BJ (cell line): ENCODE measurements around the gene GATA1. TPM values are rescaled to one million over a fixed set of nuclear protein-coding genes. Genes with fewer than 3 reads are reported as not detected.

Experiments used
- CTCF ChIA-PET: fragments of 350-600 bp; formaldehyde crosslinking; extraction: SDS; loops from one replicate; lab custom pipeline; 2021; ENCODE audit warnings: antibody characterized with exemption, inconsistent platforms; lab: Yijun Ruan, JAX
- POLR2A ChIA-PET: fragments of 300-600 bp; sonication (Branson Sonifier 250); formaldehyde crosslinking; extraction: SDS; loops from one replicate; lab custom pipeline; 2021; ENCODE audit warnings: antibody characterized with exemption; lab: Charles Lee
- DNase-seq: peaks from one replicate; pipeline ENCODE4 v3.0.0-alpha.2; 2011; ENCODE audit warnings: low read depth
- H3K27me3 ChIP-seq: 2 replicates; pipeline ENCODE4 v1.6.0; 2011; ENCODE audit warnings: low read length; ENCODE audit not compliant: control insufficient read depth, insufficient read depth
- H3K36me3 ChIP-seq: 2 replicates; pipeline ENCODE4 v1.5.1; 2011; ENCODE audit warnings: low read length; ENCODE audit not compliant: control insufficient read depth, insufficient read depth
- H3K4me3 ChIP-seq: 2 replicates; pipeline ENCODE4 v1.5.1; 2011; ENCODE audit warnings: low read depth, mild to moderate bottlenecking, control low read depth, low read length
- polyA plus RNA-seq: library from polyadenylated mRNA; depleted of rRNA; stranded (reverse); fragments of >200 nt; gene quantifications from 2 replicates; pipeline ENCODE4 v1.2.3, GENCODE V29; 2011
- TF ChIP-seq, protein P1 (sequence below): IDR thresholded peaks from 2 replicates; pipeline ENCODE4 v1.5.1; 2011; ENCODE audit warnings: low read depth, mild to moderate bottlenecking, control low read depth, inconsistent platforms, low read length, moderate library complexity; ENCODE audit not compliant: insufficient read depth

GATA1 gene
- polyA plus RNA-seq, 1 experiment = not detected

DNA sequence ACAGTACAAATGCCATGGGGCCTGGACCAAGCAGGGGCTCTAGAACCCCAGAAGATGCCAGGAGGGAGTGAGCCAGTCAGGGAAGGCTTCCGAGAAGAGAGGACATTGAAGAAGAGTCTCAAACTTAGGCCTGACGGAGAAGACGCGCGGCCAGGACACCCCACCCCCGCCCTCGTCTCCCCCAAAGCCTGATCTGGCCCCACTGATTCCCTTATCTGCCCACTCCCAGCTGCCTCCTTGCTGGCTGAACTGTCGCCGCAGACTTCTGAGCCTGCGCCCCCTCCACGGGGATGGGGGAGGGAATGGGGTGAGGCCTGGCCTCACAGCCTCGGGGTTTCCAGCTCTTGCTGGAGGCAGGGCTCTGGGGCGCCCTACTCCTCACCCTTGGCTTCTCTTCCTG lies 3.6 kb upstream of the GATA1 start:
- POLR2A ChIA-PET = no interaction called here
- Histone ChIP-seq H3K4me3 (no peak overlapping the region), H3K36me3 (no peaks in the 10 kb centered on the region), H3K27me3 (no peaks in the 10 kb centered on the region)
- no peak for DNase-seq
- CTCF ChIA-PET = no interaction called here
- TF ChIP-seq, protein P1, sequence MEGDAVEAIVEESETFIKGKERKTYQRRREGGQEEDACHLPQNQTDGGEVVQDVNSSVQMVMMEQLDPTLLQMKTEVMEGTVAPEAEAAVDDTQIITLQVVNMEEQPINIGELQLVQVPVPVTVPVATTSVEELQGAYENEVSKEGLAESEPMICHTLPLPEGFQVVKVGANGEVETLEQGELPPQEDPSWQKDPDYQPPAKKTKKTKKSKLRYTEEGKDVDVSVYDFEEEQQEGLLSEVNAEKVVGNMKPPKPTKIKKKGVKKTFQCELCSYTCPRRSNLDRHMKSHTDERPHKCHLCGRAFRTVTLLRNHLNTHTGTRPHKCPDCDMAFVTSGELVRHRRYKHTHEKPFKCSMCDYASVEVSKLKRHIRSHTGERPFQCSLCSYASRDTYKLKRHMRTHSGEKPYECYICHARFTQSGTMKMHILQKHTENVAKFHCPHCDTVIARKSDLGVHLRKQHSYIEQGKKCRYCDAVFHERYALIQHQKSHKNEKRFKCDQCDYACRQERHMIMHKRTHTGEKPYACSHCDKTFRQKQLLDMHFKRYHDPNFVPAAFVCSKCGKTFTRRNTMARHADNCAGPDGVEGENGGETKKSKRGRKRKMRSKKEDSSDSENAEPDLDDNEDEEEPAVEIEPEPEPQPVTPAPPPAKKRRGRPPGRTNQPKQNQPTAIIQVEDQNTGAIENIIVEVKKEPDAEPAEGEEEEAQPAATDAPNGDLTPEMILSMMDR = no peak

DNA sequence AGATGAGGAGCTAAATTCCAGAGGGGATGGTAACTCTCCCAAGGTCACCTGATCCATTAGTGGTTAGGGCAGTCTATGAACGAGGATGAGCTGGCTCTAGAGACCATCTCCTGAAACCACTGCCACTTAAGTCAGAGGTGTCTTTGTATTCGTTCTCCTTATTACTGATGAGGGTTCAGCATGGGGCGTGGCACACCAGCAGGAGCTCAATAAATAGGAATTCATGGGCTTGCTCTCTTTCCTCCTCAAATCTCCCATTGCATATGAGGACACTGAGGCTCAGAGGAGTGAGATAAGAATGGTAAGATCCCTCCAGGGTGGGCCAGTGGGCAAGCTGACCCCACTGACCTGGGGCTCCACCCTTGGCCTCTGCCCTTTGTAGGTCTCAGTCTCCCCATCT lies 1.7 kb upstream of the GATA1 start:
- TF ChIP-seq, protein P1 = no peak
- ChIA-PET CTCF (no interaction called here), POLR2A (interaction anchor here (0.6 kb wide), 1 partner anchor 81 kb away, joined by 11 read pairs; no protein-coding TSS in a partner anchor)
- DNase-seq = no peak
- Histone ChIP-seq H3K36me3 (no peaks in the 10 kb centered on the region), H3K4me3 (no peak overlapping the region), H3K27me3 (no peaks in the 10 kb centered on the region)

DNA sequence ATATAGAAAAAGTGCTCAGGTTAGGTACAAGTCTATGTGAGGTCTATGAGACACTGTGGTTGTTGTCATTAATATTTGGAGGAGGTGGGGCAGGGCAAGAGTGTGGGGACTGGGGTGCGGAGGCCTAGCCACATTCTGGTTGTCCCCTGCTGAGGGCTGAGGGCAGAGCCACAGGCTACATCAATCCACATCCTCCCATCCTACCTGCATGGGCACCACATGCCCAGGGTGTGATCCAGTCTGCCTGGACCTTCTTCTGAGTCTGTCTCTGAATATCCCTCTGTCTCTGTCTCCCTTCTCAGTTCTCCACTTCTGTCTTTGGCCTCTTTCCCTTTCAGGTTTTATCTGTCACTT lies 1.2 kb upstream of the GATA1 start:
- no peaks in the 10 kb centered on the region for H3K36me3 ChIP-seq
- TF ChIP-seq, protein P1 = no peak
- POLR2A ChIA-PET = interaction anchor here (0.6 kb wide), 1 partner anchor 81 kb away, joined by 11 read pairs; no protein-coding TSS in a partner anchor
- H3K4me3 ChIP-seq = no peak overlapping the region
- CTCF ChIA-PET = no interaction called here
- H3K27me3 ChIP-seq = no peaks in the 10 kb centered on the region
- no peak for DNase-seq

GRCh38 chrX:48785540-48786214 lies 713 bp upstream of the GATA1 start:
- no peak overlapping the region for H3K4me3 ChIP-seq
- H3K36me3 ChIP-seq = no peaks in the 10 kb centered on the region
- H3K27me3 ChIP-seq = no peaks in the 10 kb centered on the region
- CTCF ChIA-PET = no interaction called here
- POLR2A ChIA-PET = no interaction called here
- TF ChIP-seq, protein P1 = no peak
- DNase-seq = no peak

GRCh38 chrX:48786825-48787504 lies 575 bp downstream of the GATA1 start:
- Histone ChIP-seq H3K27me3 (no peaks in the 10 kb centered on the region), H3K36me3 (no peaks in the 10 kb centered on the region), H3K4me3 (no peak overlapping the region)
- ChIA-PET CTCF (no interaction called here), POLR2A (no interaction called here)
- TF ChIP-seq, protein P1 = no peak
- DNase-seq = no peak
